ENCODE data around the gene KRT86.
A peak's percentile ranks its signal among the peaks of the same experiment; 100 is the strongest.

The KRT86 gene

GRCh38 chr12:52327052-52327829, 52.8 kb downstream of the KRT86 start (continued):
- no peak for TF ChIP-seq KLF10 (tag by site-specific recombination; IDR thresholded peaks at IDR 0.05)
- TF ChIP-seq KLF1 (tag by site-specific recombination; IDR thresholded peaks at IDR 0.05), result no peak
- 0 out of 2 replicates have a peak, but pooled peaks have one; percentile 27 for TF ChIP-seq ZXDB (tag by site-specific recombination; IDR thresholded peaks at IDR 0.05)
- TF ChIP-seq ZNF341 (tag by site-specific recombination; IDR thresholded peaks at IDR 0.05; ENCODE audit: low read depth), result no peak
- no peak for TF ChIP-seq REPIN1 (tag by site-specific recombination; IDR thresholded peaks at IDR 0.05; ENCODE audit: low read depth)
- TF ChIP-seq ZNF510 (tag by site-specific recombination; IDR thresholded peaks at IDR 0.05; ENCODE audit: insufficient replicate concordance), result no peak
- TF ChIP-seq KLF9 (tag by site-specific recombination; IDR thresholded peaks at IDR 0.05; ENCODE audit: low read depth), result no peak
- no peak for TF ChIP-seq MEIS1 (CRISPR knock-in tag; IDR thresholded peaks at IDR 0.05; ENCODE audit: borderline replicate concordance)
- no peak for TF ChIP-seq PRDM2 (tag by site-specific recombination; IDR thresholded peaks at IDR 0.05; ENCODE audit: borderline replicate concordance)
- peak; percentile 74 for TF ChIP-seq ZNF600 (tag by site-specific recombination; IDR thresholded peaks at IDR 0.05)
- no peak for TF ChIP-seq ZNF416 (tag by site-specific recombination; IDR thresholded peaks at IDR 0.05)
- no peak for TF ChIP-seq PRDM4 (tag by site-specific recombination; IDR thresholded peaks at IDR 0.05)
- no peak for TF ChIP-seq SP3 (tag by site-specific recombination; IDR thresholded peaks at IDR 0.05)
- no peak for TF ChIP-seq ZNF280C (tag by site-specific recombination; IDR thresholded peaks at IDR 0.05)
- TF ChIP-seq ZBTB10 (tag by site-specific recombination; IDR thresholded peaks at IDR 0.05), result no peak
- no peak for TF ChIP-seq MZF1 (tag by site-specific recombination; IDR thresholded peaks at IDR 0.05; ENCODE audit: borderline replicate concordance)
- TF ChIP-seq ZNF837 (tag by site-specific recombination; IDR thresholded peaks at IDR 0.05), result no peak
- TF ChIP-seq ZNF132 (tag by site-specific recombination; IDR thresholded peaks at IDR 0.05; ENCODE audit: borderline replicate concordance), result no peak
- no peak for TF ChIP-seq ZNF221 (tag by site-specific recombination; IDR thresholded peaks at IDR 0.05; ENCODE audit: borderline replicate concordance)
- TF ChIP-seq ZFHX2 (tag by site-specific recombination; conservative IDR thresholded peaks at IDR 0.05), result peak; percentile 18; the same call in 1 of the 2 replicates
- no peak for TF ChIP-seq MYNN (tag by site-specific recombination; IDR thresholded peaks at IDR 0.05; ENCODE audit: borderline replicate concordance)
- no peak for TF ChIP-seq ZNF514 (tag by site-specific recombination; IDR thresholded peaks at IDR 0.05)
- TF ChIP-seq ZNF473 (tag by site-specific recombination; IDR thresholded peaks at IDR 0.05), result no peak
- no peak for TF ChIP-seq ZNF16 (tag by site-specific recombination; IDR thresholded peaks at IDR 0.05; ENCODE audit: low read depth)
- no peak for TF ChIP-seq ZNF133 (tag by site-specific recombination; IDR thresholded peaks at IDR 0.05)
- no peak for TF ChIP-seq ZNF239 (tag by site-specific recombination; IDR thresholded peaks at IDR 0.05)
- TF ChIP-seq SCRT2 (tag by site-specific recombination; IDR thresholded peaks at IDR 0.05), result no peak; the same call in 1 of the 2 replicates
